Upper lobe of left lung (tissue), 6 donors: ENCODE results near the gene ATXN7L1. TPM values are rescaled to one million over a fixed set of nuclear protein-coding genes. Genes with fewer than 3 reads are reported as not detected.

Source experiments
- ATAC-seq, 2 donors: fragments of 200-7000 bp; cut with Tn5 transposase; one replicate each; pipeline ENCODE4 v1.9.1; 2022; ENCODE audit warnings: mild to moderate bottlenecking in 2 of 2, moderate library complexity in 2 of 2; ENCODE audit not compliant: low FRiP score in 2 of 2
- DNase-seq, 2 donors: peaks; one replicate each; pipeline ENCODE4 v3.0.0-alpha.2; 2019 to 2020
- H3K27ac ChIP-seq, 4 donors: fragments of 200-600 bp; sonication (generic); one replicate each; pipeline ENCODE4 v1.5.1; 2016 to 2019
- H3K27me3 ChIP-seq, 4 donors: fragments of 200-600 bp; sonication (generic); one replicate each; pipeline ENCODE4 v1.5.1; 2017 to 2019
- H3K36me3 ChIP-seq, 4 donors: fragments of 200-600 bp; sonication (generic); one replicate each; pipeline ENCODE4 v1.5.1; 2016 to 2019
- H3K4me1 ChIP-seq, 4 donors: fragments of 200-600 bp; sonication (generic); one replicate each; pipeline ENCODE4 v1.5.1; 2018 to 2019
- H3K4me3 ChIP-seq, 4 donors: fragments of 200-600 bp; sonication (generic); one replicate each; pipeline ENCODE4 v1.5.1; 2017 to 2019; ENCODE audit warnings: mild to moderate bottlenecking in 2 of 4, moderate library complexity in 1 of 4
- H3K9me3 ChIP-seq, 4 donors: fragments of 200-600 bp; sonication (generic); one replicate each; pipeline ENCODE4 v1.5.1; 2018 to 2019
- EP300 ChIP-seq, 4 donors: sonication (generic); formaldehyde crosslinking; IDR thresholded peaks; one replicate each; pipeline ENCODE4 v1.5.1; 2017; ENCODE audit warnings: antibody characterized with exemption in 4 of 4, control low read depth in 2 of 4
- POLR2A ChIP-seq, 4 donors: fragments of 450-650 bp; IDR thresholded peaks; one replicate each; pipeline ENCODE4 v1.5.1; 2016 to 2017; ENCODE audit warnings: antibody characterized with exemption in 4 of 4, mild to moderate bottlenecking in 2 of 4
- POLR2AphosphoS5 ChIP-seq, 2 donors: sonication (generic); formaldehyde crosslinking; IDR thresholded peaks; one replicate each; pipeline ENCODE4 v1.5.1; 2017; ENCODE audit warnings: antibody characterized with exemption in 2 of 2
- WGBS, 2 donors: methylation state at CpG; one replicate each; pipeline ENCODE4 v1.1.5; 2017 to 2018; 5-methylcytosine and 5-hydroxymethylcytosine counted together
- total RNA-seq, 6 donors: library from RNA; depleted of rRNA in 4 of 6; stranded (reverse); fragments of >200 nt in 4 of 6; gene quantifications; one replicate each; pipeline versions ENCODE4 v1.1.0 to v1.2.1, GENCODE V29; 2016 to 2021
- TF ChIP-seq, protein P1 (sequence below), 6 experiments: fragments of 450-650 bp in 4 of 6; fragments of 200-600 bp in 2 of 6; sonication (generic) in 2 of 6; IDR thresholded peaks; one replicate each; pipeline ENCODE4 v1.5.1; 2016 to 2019; ENCODE audit warnings: antibody characterized with exemption in 6 of 6
- donor health status: DM: no; HTN: no; CAD: no; lungs with moderate emphysema.
- donor health status: DM: no; HTN: yes; CAD: no; lungs with severe emphysema.

ATXN7L1 gene
- total RNA-seq, 6 donors from 2014 or later = 7.1 to 43.0 (median 13.4) TPM

GRCh38 chr7:105648561-105649401, 227.6 kb downstream of the ATXN7L1 start:
- Histone ChIP-seq H3K27me3 (no peaks in the 10 kb centered on the region), H3K36me3 (no peaks in the 10 kb centered on the region), H3K4me3 (no peak overlapping the region), H3K9me3 (no peaks in the 10 kb centered on the region), H3K4me1 (peaks cover 8 to 19% (median 11%) of the 10 kb centered on the region in 4 donors), H3K27ac (no peak overlapping the region)
- ATAC-seq = no peak
- WGBS, 2 donors = 52 to 68% methylated on average over 13 of the region's 13 CpGs
- DNase-seq = no peak
- TF ChIP-seq, protein P1, sequence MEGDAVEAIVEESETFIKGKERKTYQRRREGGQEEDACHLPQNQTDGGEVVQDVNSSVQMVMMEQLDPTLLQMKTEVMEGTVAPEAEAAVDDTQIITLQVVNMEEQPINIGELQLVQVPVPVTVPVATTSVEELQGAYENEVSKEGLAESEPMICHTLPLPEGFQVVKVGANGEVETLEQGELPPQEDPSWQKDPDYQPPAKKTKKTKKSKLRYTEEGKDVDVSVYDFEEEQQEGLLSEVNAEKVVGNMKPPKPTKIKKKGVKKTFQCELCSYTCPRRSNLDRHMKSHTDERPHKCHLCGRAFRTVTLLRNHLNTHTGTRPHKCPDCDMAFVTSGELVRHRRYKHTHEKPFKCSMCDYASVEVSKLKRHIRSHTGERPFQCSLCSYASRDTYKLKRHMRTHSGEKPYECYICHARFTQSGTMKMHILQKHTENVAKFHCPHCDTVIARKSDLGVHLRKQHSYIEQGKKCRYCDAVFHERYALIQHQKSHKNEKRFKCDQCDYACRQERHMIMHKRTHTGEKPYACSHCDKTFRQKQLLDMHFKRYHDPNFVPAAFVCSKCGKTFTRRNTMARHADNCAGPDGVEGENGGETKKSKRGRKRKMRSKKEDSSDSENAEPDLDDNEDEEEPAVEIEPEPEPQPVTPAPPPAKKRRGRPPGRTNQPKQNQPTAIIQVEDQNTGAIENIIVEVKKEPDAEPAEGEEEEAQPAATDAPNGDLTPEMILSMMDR (IDR thresholded peaks at IDR 0.05) = no peak
- TF ChIP-seq POLR2A (IDR thresholded peaks at IDR 0.05) (no peak), POLR2AphosphoS5 (IDR thresholded peaks at IDR 0.05) (no peak), EP300 (IDR thresholded peaks at IDR 0.05) (no peak)

- H3K4me3 ChIP-seq = no peak overlapping the region
- no peak for ATAC-seq
- no peak for DNase-seq
- no peak overlapping the region for H3K27ac ChIP-seq
- H3K9me3 ChIP-seq = no peaks in the 10 kb centered on the region
- H3K4me1 ChIP-seq = peaks cover 8 to 16% (median 11%) of the 10 kb centered on the region in 4 donors
- H3K36me3 ChIP-seq = peaks cover 0 to 4% (median 2%) of the 10 kb centered on the region in 4 donors
- H3K27me3 ChIP-seq = no peaks in the 10 kb centered on the region
- WGBS, 2 donors = 92 to 98% methylated on average over 7 of the region's 7 CpGs
- TF ChIP-seq, protein P1 (IDR thresholded peaks at IDR 0.05) = no peak
- TF ChIP-seq EP300 (IDR thresholded peaks at IDR 0.05) (no peak), POLR2AphosphoS5 (IDR thresholded peaks at IDR 0.05) (no peak), POLR2A (IDR thresholded peaks at IDR 0.05) (no peak)
Measured at GRCh38 chr7:105647591-105647990, 228.8 kb downstream of the ATXN7L1 start.

DNA sequence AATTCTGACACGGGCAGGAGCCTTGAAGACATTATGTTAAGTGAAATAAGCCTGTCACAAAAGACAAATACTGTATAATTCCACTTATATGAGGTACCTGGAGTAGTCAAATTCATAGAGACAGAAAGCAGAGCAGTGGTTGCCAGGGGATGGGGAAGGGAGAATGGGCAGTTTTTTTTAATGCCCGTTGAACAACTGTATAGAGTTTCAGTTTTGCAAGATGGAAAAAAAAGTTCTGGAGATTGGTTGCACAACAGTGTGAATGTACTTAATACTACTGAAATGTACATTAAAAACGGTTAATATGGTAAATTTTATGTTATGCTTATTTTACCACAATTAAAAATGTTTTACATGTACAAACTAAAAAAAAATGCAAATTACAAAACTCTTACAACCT, 231.5 kb downstream of the ATXN7L1 start:
- H3K36me3 ChIP-seq = peaks cover 0 to 20% (median 15%) of the 10 kb centered on the region in 4 donors
- peaks cover 8 to 15% (median 10%) of the 10 kb centered on the region in 4 donors for H3K4me1 ChIP-seq
- TF ChIP-seq EP300 (IDR thresholded peaks at IDR 0.05) (no peak), POLR2A (IDR thresholded peaks at IDR 0.05) (no peak), POLR2AphosphoS5 (IDR thresholded peaks at IDR 0.05) (no peak)
- TF ChIP-seq, protein P1 (IDR thresholded peaks at IDR 0.05) = no peak
- ATAC-seq (no peak), DNase-seq (no peak)
- H3K27me3 ChIP-seq = no peaks in the 10 kb centered on the region
- no peak overlapping the region for H3K4me3 ChIP-seq
- no peak overlapping the region for H3K27ac ChIP-seq
- no peaks in the 10 kb centered on the region for H3K9me3 ChIP-seq
- WGBS, 2 donors = 60 to 63% methylated on average over 3 of the region's 3 CpGs

DNA sequence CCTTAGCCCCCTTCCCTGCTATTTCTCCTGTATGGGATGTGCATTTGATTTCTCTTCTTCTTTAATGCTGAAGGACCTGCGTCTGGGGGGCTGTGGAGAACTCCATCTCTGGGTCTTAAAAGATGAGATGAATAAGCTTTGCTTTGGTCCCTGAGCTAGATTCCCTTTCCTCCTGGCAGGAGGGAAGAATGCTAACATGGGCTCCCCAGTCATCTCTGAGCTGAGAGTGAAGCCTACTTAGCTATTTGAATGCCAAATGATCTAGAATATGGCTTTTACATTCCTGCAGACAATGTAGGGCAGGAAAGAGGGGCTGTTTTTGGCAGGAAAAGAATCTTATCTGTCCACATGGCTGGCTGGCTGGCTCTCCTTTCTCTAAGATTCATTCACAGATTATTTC, 232.5 kb downstream of the ATXN7L1 start:
- H3K27me3 ChIP-seq = no peaks in the 10 kb centered on the region
- 87 to 100% methylated on average over 1 of the region's 1 CpG for WGBS, 2 donors
- peaks cover 4 to 6% (median 5%) of the 10 kb centered on the region in 4 donors for H3K4me1 ChIP-seq
- no peak overlapping the region for H3K27ac ChIP-seq
- no peak for TF ChIP-seq POLR2AphosphoS5 (IDR thresholded peaks at IDR 0.05)
- no peak for TF ChIP-seq EP300 (IDR thresholded peaks at IDR 0.05)
- no peak overlapping the region for H3K4me3 ChIP-seq
- ATAC-seq (no peak), DNase-seq (peak in 1 of 2 donors; percentile 2)
- no peaks in the 10 kb centered on the region for H3K9me3 ChIP-seq
- H3K36me3 ChIP-seq = peaks cover 0 to 26% (median 17%) of the 10 kb centered on the region in 4 donors

DNA sequence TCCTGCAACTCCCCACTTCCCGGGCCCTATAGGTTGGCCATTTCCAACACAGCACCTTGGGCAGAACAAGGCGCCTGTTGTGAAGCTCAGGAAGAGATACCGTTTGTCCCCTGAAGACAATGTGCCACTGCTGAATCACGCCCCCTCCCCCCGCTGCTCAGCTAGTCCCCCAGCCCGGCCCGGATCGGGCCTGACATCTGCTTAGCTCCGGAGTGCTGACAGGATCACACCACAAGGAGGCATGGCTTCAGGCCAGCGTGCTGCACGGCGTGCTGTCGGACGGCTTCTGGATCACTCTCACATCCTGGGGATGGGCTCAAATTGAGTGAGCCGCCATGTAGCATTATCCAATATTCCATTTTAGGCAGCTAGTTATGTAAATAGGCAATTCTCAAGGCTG, 233.0 kb downstream of the ATXN7L1 start:
- TF ChIP-seq, protein P1 (IDR thresholded peaks at IDR 0.05) = no peak
- no peak for TF ChIP-seq EP300 (IDR thresholded peaks at IDR 0.05)
- TF ChIP-seq POLR2A (IDR thresholded peaks at IDR 0.05) = no peak
- TF ChIP-seq POLR2AphosphoS5 (IDR thresholded peaks at IDR 0.05) = no peak
- DNase-seq (peak in 1 of 2 donors; percentile 57), ATAC-seq (no peak)
- Histone ChIP-seq H3K4me3 (no peak overlapping the region), H3K27ac (no peak overlapping the region), H3K27me3 (no peaks in the 10 kb centered on the region), H3K9me3 (no peaks in the 10 kb centered on the region), H3K36me3 (peaks cover 0 to 30% (median 21%) of the 10 kb centered on the region in 4 donors), H3K4me1 (peaks cover 0 to 2% (median under 1%) of the 10 kb centered on the region in 4 donors)
- 74 to 83% methylated on average over 7 to 15 of the region's 15 CpGs for WGBS, 2 donors
